ENCODE data around the gene MIF. TPM values are rescaled to one million over a fixed set of nuclear protein-coding genes. Genes with fewer than 3 reads are reported as not detected.

MIF gene
- polyA plus RNA-seq (ENCODE audit: low read depth in 6 of 6): 1,000 to 10,000 TPM in 2 of 6 donors, 100 to 1,000 TPM in 4; 853 to 1,113 (median 946) TPM

- Mint-ChIP-seq H3K27ac (peak within 1 kb of the TSS; percentile 89 to 98 (median 96)), H3K4me1 (peaks cover 31 to 37% (median 33%) of the 10 kb centered on the region in 3 donors), H3K9me3 (no peaks in the 10 kb centered on the region), H3K4me3 (peak within 1 kb of the TSS; percentile 91 to 97 (median 94)), H3K27me3 (no peaks in the 10 kb centered on the region), H3K36me3 (peaks cover 0 to 16% of the 10 kb centered on the region in 2 donors)
- DNase-seq: peak; percentile 99
- peak; percentile 80 to 82 for ATAC-seq (ENCODE audit: low read depth in 2 of 2)
These were observed at the start of gene MIF for GRCh38 chr22:23893945-23894709. Gene MIF (plus strand): TSS chr22:23894383. CDS start chr22:23894475, 92 bp downstream.

GRCh38 chr22:23844739-23845202 is 49.4 kb upstream of the MIF start:
- ATAC-seq (ENCODE audit: low read depth in 2 of 2) (no peak), DNase-seq (no peak)
- Mint-ChIP-seq H3K4me3 (peak overlapping the region in 7 of 8 donors; percentile 69 to 86 (median 80)), H3K9me3 (no peaks in the 10 kb centered on the region), H3K4me1 (peaks cover 47 to 75% (median 61%) of the 10 kb centered on the region in 3 donors), H3K27me3 (no peaks in the 10 kb centered on the region), H3K27ac (peak overlapping the region in 5 of 6 donors; percentile 48 to 96 (median 92)), H3K36me3 (no peaks in the 10 kb centered on the region)

DNA sequence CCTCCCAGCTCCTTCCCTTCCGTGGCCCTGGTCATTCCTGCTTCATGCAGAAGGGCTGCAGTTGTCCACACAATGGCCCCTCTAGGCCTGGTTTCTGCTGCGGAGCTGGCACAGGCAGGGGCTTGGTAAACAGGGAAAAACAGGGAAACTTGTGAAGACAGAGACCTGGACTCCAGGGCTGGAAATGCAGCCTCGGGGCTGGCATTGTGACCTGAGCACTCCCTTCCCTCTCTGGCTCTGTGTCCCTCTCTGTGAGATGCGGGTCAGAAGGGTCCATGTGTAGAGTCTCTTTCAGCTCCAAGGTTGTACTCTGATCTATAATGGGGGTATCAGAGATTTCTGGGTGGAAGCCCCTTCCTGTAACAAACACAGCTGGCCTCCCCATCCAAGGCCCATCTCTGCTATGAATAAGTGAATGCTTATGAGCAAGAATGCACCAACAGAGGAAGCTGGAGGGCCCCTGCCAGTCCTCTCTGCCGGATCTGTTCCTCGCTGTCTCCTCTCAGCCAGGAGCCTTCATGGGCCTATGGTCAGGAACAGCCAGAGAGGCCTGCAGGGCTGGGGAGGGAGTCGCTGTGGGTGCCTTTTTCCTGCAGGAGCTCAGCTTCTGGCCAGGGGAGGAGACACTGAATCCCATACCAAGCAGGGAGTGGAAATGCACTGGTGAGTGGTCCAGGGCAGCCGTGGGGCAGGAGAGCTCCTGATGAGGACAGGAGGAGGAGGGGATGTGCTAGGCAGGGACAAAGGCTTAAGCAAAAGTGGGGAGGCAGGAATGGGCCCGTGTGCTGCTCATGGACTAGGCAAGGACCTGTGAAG is 48.7 kb upstream of the MIF start:
- Mint-ChIP-seq H3K36me3 (no peaks in the 10 kb centered on the region), H3K4me3 (peak overlapping the region in 7 of 8 donors; percentile 4 to 86 (median 54)), H3K27me3 (no peaks in the 10 kb centered on the region), H3K9me3 (no peaks in the 10 kb centered on the region), H3K4me1 (peaks cover 45 to 74% (median 64%) of the 10 kb centered on the region in 3 donors), H3K27ac (peak overlapping the region in 4 of 6 donors; percentile 54 to 96 (median 92))
- DNase-seq (no peak), ATAC-seq (ENCODE audit: low read depth in 2 of 2) (no peak)

DNA sequence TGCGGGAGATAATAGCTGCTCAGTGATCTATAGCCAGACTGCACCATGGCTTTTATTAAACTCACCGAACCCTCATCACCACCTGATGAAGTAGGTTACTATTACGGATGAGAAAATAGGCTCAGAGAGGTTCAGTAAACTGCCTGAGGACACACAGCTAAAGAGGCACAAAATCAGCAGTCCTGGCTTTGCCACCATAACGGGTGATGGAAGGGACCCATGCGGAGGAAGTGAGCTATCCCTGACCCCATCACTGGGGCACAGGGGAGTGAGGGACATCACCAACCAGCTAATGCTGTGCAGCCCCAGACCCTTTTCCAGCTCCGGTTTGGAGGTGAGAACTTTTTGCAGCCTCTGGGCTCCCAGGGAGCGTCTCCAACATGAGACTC is 48.1 kb upstream of the MIF start:
- no peaks in the 10 kb centered on the region for H3K27me3 Mint-ChIP-seq
- ATAC-seq (ENCODE audit: low read depth in 2 of 2) (no peak), DNase-seq (no peak)
- no peaks in the 10 kb centered on the region for H3K36me3 Mint-ChIP-seq
- peaks cover 44 to 71% (median 61%) of the 10 kb centered on the region in 3 donors for H3K4me1 Mint-ChIP-seq
- H3K27ac Mint-ChIP-seq: peak overlapping the region in 4 of 6 donors; percentile 54 to 96 (median 76)
- no peaks in the 10 kb centered on the region for H3K9me3 Mint-ChIP-seq
- H3K4me3 Mint-ChIP-seq: peak overlapping the region in 4 of 8 donors; percentile 4 to 86 (median 60)

DNA sequence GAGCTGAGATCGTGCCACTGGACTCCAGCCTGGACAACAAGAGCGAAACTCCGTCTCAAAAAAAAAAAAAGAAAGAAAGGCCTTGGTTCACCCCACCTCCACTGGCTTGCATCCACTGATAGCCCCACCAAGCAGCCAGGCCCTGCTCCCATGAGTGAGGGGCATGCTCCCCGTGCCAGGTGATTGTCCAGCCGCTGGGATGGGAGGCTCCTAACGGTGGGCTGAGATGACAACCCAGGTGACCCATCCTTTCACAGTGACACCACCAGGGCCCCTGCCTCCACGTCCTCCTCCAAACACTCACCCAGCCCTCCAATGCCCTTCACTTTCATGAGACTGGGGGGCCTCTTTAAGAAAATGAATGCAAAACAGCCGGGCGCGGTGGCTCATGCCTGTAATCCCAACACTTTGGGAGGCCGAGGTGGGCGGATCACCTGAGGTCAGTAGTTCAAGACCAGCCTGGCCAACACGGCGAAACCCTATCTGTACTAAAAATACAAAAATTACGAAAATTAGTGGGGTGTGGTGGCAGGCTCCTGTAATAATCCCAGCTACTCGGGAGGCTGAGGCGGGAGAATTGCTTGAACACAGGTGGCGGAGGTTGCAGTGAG is 46.8 kb upstream of the MIF start:
- H3K4me3 Mint-ChIP-seq: peak overlapping the region in 3 of 8 donors; percentile 44 to 59 (median 58)
- ATAC-seq (ENCODE audit: low read depth in 2 of 2): no peak
- no peaks in the 10 kb centered on the region for H3K27me3 Mint-ChIP-seq
- H3K27ac Mint-ChIP-seq: peak overlapping the region in 3 of 6 donors; percentile 15 to 96 (median 36)
- peaks cover 38 to 67% (median 51%) of the 10 kb centered on the region in 3 donors for H3K4me1 Mint-ChIP-seq
- H3K9me3 Mint-ChIP-seq: no peaks in the 10 kb centered on the region
- H3K36me3 Mint-ChIP-seq: no peaks in the 10 kb centered on the region
- DNase-seq: no peak

DNA sequence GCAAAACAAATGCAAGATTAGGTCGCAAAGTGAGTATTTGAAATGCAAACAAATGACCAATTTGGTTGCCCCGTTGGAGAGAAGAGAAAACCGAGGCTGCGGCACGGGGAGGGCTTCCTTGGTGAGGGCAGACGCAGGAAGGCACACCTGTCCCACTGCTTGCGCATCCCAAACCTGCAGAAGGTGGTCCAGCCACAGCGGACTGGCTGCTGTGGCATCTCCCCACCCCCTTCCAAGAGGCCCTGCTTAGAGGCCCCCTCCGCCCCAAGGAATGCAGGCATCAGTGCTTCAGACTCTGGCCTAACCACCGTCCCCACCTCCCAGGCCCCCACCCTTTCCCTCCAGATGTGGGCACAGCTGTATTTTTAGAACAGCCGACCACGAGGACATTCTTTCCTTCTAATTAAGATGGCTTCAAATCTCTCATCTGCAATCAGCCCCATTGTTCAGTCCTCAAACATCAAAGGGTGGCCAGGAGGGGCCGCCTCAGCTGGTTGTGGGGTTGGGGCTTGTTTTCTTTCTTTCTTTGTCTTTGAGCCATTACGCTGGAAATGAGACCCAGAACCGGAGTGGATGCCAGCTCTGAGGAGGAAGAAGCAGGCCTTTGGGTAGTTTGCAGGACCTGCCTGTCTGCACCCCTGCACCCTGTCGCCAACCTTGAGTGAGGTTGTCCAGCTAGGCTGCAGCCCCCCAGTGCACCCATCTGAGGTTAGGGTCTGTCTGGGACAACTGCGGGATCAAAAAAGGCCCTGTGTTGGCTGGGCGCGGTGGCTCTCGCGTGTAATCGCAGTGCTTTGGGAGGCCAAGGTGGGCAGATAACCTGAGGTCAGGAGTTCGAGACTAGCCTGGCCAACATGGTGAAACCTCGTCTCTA is 46.0 kb upstream of the MIF start:
- H3K27me3 Mint-ChIP-seq: no peaks in the 10 kb centered on the region
- no peak for ATAC-seq (ENCODE audit: low read depth in 2 of 2)
- no peaks in the 10 kb centered on the region for H3K9me3 Mint-ChIP-seq
- H3K4me3 Mint-ChIP-seq: peak overlapping the region in 2 of 8 donors; percentile 41 to 58
- H3K4me1 Mint-ChIP-seq: peaks cover 32 to 60% (median 44%) of the 10 kb centered on the region in 3 donors
- peak overlapping the region in 2 of 6 donors; percentile 41 to 64 for H3K27ac Mint-ChIP-seq
- DNase-seq: no peak
- H3K36me3 Mint-ChIP-seq: no peaks in the 10 kb centered on the region

GRCh38 chr22:23849009-23850006 is 44.9 kb upstream of the MIF start:
- Mint-ChIP-seq H3K36me3 (no peaks in the 10 kb centered on the region), H3K27me3 (no peaks in the 10 kb centered on the region), H3K4me3 (peak overlapping the region; percentile 9 to 80 (median 48)), H3K4me1 (peaks cover 27 to 53% (median 39%) of the 10 kb centered on the region in 3 donors), H3K27ac (peak overlapping the region in 1 of 6 donors; percentile 10), H3K9me3 (no peaks in the 10 kb centered on the region)
- ATAC-seq (ENCODE audit: low read depth in 2 of 2) (peak; percentile 85 to 94), DNase-seq (peak; percentile 87)

GRCh38 chr22:23850136-23850611 is 44.0 kb upstream of the MIF start:
- H3K4me1 Mint-ChIP-seq: peaks cover 18 to 44% (median 31%) of the 10 kb centered on the region in 3 donors
- DNase-seq: no peak
- peak overlapping the region in 2 of 6 donors; percentile 59 to 79 for H3K27ac Mint-ChIP-seq
- no peaks in the 10 kb centered on the region for H3K9me3 Mint-ChIP-seq
- peak overlapping the region in 7 of 8 donors; percentile 25 to 72 (median 52) for H3K4me3 Mint-ChIP-seq
- ATAC-seq (ENCODE audit: low read depth in 2 of 2): no peak
- no peaks in the 10 kb centered on the region for H3K36me3 Mint-ChIP-seq
- H3K27me3 Mint-ChIP-seq: no peaks in the 10 kb centered on the region

- ATAC-seq (ENCODE audit: low read depth in 2 of 2): peak; percentile 37 to 38
- Mint-ChIP-seq H3K4me1 (peaks cover 19 to 25% (median 23%) of the 10 kb centered on the region in 3 donors), H3K36me3 (no peaks in the 10 kb centered on the region), H3K9me3 (no peaks in the 10 kb centered on the region), H3K27ac (peak overlapping the region; percentile 94 to 98 (median 96)), H3K4me3 (peak overlapping the region; percentile 94 to 97 (median 96)), H3K27me3 (no peaks in the 10 kb centered on the region)
- peak; percentile 38 for DNase-seq
These were observed 37.2 kb upstream of the MIF start for GRCh38 chr22:23856721-23857605.

DNA sequence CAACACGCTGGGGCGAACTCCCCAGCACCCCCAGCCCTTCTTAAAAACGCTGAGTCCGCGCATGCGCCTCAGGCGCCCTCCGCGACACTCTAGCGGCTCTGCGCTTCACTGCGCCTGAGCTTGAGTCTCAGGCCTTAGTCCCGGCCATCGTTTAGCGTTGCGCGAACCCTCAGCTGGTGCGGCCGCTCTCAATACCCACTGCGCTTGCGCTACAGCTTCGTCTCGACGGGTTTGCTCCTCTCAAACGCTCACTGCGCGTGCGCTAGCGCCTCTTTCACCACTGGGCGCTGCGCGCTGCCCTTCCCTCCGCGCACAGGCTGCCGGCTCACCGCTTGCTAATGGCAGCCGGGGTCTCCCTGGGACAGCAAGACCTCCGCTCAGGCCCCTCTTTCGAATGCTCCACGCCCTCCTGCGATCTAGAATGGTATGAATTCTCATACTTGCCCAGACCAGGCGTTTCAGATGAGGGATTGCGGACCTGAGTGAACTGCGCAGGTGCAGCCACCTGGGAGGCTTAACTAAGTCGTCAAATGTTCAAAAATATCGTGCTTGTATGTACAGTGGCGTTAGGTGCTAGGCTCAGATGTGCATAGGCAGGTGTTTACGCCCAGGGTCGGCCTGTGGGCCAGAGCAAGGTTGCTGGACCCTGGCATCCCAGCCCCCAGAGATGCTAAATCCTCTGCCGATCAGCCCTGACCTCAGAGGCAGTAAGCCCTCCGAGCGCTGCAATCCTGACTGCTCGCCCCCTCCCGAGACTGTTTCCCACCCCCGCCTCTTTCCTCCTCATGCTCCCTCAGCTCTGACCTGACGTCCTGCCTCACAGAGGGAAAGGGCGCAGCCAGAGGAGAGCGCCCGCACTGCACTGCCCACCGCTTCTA is 36.3 kb upstream of the MIF start, which contains the start of gene SLC2A11:
TSS of gene SLC2A11 (plus strand) at position 270 of the 878 bp plus-strand sequence. CDS start at position 395, 125 bp downstream.
- DNase-seq (peak; percentile 96), ATAC-seq (ENCODE audit: low read depth in 2 of 2) (peak; percentile 94)
- peaks cover 19 to 30% (median 28%) of the 10 kb centered on the region in 3 donors for H3K4me1 Mint-ChIP-seq
- peaks cover 0 to 2% of the 10 kb centered on the region in 2 donors for H3K36me3 Mint-ChIP-seq
- H3K27ac Mint-ChIP-seq: peak within 1 kb of the TSS; percentile 94 to 98 (median 96)
- no peaks in the 10 kb centered on the region for H3K9me3 Mint-ChIP-seq
- no peaks in the 10 kb centered on the region for H3K27me3 Mint-ChIP-seq
- peak within 1 kb of the TSS; percentile 94 to 97 (median 96) for H3K4me3 Mint-ChIP-seq

All from naive B cell (primary cell).